ENCODE measurements around the gene NRXN2. TPM values are rescaled to one million over a fixed set of nuclear protein-coding genes. Genes with fewer than 3 reads are reported as not detected.

The NRXN2 gene
- 1 to 10 TPM in 3 of 4 donors, under 1 TPM in 1; 0.45 to 8.9 (median 2.7) TPM for polyA plus RNA-seq
- long read RNA-seq, donor 1, partial matches to known transcripts: 0 of 3 reads
- long read RNA-seq, donor 1, other reads (novel, unspliced or antisense): 0 of 3 reads
- long read RNA-seq, donor 2: 0 reads
- long read RNA-seq, donor 3, partial matches to known transcripts: 5 of 7 reads
- long read RNA-seq, donor 3, other reads (novel, unspliced or antisense): 0 of 7 reads
- long read RNA-seq, donor 4: 0 reads
- long read RNA-seq, donor 5: 0 reads
- long read RNA-seq, donor 6, partial matches to known transcripts: 0 of 1 reads
- long read RNA-seq, donor 6, other reads (novel, unspliced or antisense): 0 of 1 reads
- long read RNA-seq, donor 7: 0 reads
- long read RNA-seq, donor 8: 0 reads
- long read RNA-seq, donor 9: 0 reads
- long read RNA-seq, donor 10, transcript NRXN2-202 (7 exons, 3,535 nt): major isoform, 5 of 8 reads
- long read RNA-seq, donor 10, partial matches to known transcripts: 0 of 8 reads
- long read RNA-seq, donor 10, other reads (novel, unspliced or antisense): 0 of 8 reads

DNA sequence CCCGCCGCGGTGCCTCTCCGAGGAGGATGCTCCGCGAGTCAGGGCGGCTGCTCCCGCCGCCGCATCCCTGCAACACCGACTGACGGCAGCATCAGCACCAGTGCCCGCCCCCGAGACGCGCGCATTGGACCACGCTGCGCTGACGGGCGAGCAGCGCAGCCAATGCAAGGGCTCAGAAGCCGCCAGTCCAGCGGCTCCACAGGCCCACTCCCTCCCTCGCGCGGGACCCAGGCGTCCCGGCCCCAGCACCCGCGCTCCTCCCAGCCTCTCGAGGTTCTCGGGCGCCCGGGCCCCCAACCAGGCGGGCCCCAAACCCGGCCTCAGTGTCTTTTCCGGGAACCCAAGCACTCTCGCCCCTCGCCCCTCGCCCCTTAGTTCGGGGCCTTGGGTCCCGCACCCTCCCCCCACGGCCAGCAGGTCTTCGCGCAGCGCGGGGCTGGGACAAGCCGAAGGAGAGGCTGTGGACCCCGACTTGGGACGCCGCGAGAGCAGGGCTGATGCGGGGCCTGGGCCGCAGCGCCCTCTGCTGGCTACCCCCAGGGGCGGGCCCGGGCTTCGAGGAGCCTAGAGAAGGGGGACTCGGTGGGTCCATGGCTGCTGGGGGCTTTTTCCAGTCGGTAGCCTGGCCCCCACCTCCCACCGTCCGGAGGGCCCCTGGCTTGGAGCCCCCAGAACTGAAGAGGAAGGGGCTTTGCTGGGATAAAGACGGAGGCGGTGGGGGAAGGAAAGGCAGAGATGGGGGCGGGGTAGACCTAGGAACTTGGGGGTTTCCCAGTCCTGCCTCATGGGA is at the start of gene NRXN2:
NRXN2 (minus strand) TSS at position 81 of the 790 bp plus-strand sequence. CDS start 9,498 bp downstream, outside the sequence.
- WGBS, 3 donors: 2 to 3% (median 3%) methylated on average over 49 to 66 of the region's 66 CpGs
- Histone ChIP-seq H3K36me3 (ENCODE audit: control insufficient read depth in 3 of 3, insufficient read depth in 2 of 3, low read depth in 1 of 3, low read length in 3 of 3) (no peaks in the 10 kb centered on the region), H3K9me3 (ENCODE audit: control insufficient read depth in 2 of 2, insufficient read depth in 1 of 2, low read depth in 1 of 2, low read length in 1 of 2) (no peaks in the 10 kb centered on the region), H3K27me3 (ENCODE audit: control insufficient read depth in 3 of 3, insufficient read depth in 3 of 3, low read length in 3 of 3) (peaks cover 3 to 50% (median 5%) of the 10 kb centered on the region in 3 donors), H3K27ac (ENCODE audit: low read depth in 1 of 3, low read length in 2 of 3) (no peak within 1 kb of the TSS), H3K4me1 (ENCODE audit: control insufficient read depth in 3 of 3, insufficient read depth in 2 of 3, low read depth in 1 of 3, low read length in 2 of 3) (peaks cover 0 to 13% (median 0%) of the 10 kb centered on the region in 3 donors), H3K4me3 (ENCODE audit: low read depth in 1 of 3, low read length in 3 of 3) (peak within 1 kb of the TSS; percentile 43 to 65 (median 57))
- DNase-seq (peak; percentile 73 to 84), FAIRE-seq (no peak)

DNA sequence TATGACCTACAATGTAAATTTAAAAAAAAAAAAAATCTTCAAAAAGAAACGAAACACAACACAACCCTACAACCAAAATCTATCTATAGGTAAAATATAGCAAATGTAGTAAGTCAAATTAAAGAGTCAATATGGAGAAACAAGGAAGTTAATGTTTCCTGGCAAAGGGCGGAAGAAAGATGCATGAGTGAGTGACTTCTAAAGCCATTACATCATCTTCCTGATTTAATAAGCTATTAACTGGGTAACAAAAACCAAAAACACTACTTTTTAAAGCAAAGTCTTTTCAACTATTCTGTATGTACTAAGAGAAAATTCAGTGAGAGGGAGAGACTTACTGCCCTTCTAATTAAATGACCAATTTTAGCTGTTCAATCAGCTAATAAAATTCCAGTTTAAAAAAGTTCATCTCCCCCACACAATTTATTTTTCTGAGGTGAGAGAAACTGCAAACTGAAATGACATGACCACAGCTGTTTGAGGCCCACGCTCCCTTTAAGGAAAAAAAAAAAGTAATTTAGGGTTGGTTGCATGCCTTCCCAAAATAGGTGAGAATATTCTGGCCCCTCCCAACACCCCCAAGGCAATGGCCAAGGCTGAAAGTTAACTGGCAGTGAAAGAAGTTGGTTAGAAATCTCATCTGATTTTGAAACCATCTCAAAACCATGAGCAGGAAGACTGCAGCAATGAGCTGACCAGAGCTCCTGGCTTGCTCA is 49.5 kb upstream of the NRXN2 start:
- DNase-seq (no peak), FAIRE-seq (no peak)
- no peaks in the 10 kb centered on the region for H3K9me3 ChIP-seq (ENCODE audit: control insufficient read depth in 2 of 2, insufficient read depth in 1 of 2, low read depth in 1 of 2, low read length in 1 of 2)
- H3K4me3 ChIP-seq (ENCODE audit: low read depth in 1 of 3, low read length in 3 of 3): no peak overlapping the region
- 57 to 80% (median 64%) methylated on average over 3 of the region's 3 CpGs for WGBS, 3 donors
- H3K27ac ChIP-seq (ENCODE audit: low read depth in 1 of 3, low read length in 2 of 3): no peak overlapping the region
- H3K36me3 ChIP-seq (ENCODE audit: control insufficient read depth in 3 of 3, insufficient read depth in 2 of 3, low read depth in 1 of 3, low read length in 3 of 3): peaks cover 45 to 56% (median 47%) of the 10 kb centered on the region in 3 donors
- H3K27me3 ChIP-seq (ENCODE audit: control insufficient read depth in 3 of 3, insufficient read depth in 3 of 3, low read length in 3 of 3): no peaks in the 10 kb centered on the region
- peaks cover 0 to 7% (median 2%) of the 10 kb centered on the region in 3 donors for H3K4me1 ChIP-seq (ENCODE audit: control insufficient read depth in 3 of 3, insufficient read depth in 2 of 3, low read depth in 1 of 3, low read length in 2 of 3)

DNA sequence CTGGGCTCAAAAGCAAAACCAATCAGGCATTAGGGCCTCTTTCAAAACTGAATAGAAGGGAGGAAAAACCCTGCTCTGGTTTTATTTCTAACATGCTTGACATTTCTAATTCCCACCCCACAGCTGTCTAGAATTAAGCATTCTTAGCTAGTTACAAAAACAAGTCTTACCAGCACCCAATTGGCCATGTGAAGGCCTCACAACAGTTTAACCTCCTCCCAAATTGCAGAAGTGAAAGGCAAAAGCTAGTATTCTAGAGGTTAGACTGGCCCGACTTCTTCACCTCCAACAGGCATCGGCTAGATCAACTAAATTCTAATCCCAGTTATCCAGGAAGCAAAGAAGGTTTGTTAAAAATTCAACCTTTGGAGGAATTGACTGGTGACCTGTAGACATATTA is 48.9 kb upstream of the NRXN2 start:
- Histone ChIP-seq H3K4me3 (ENCODE audit: low read depth in 1 of 3, low read length in 3 of 3) (no peak overlapping the region), H3K27ac (ENCODE audit: low read depth in 1 of 3, low read length in 2 of 3) (no peak overlapping the region), H3K36me3 (ENCODE audit: control insufficient read depth in 3 of 3, insufficient read depth in 2 of 3, low read depth in 1 of 3, low read length in 3 of 3) (peaks cover 50 to 59% (median 53%) of the 10 kb centered on the region in 3 donors), H3K4me1 (ENCODE audit: control insufficient read depth in 3 of 3, insufficient read depth in 2 of 3, low read depth in 1 of 3, low read length in 2 of 3) (peaks cover 0 to 6% (median 2%) of the 10 kb centered on the region in 3 donors), H3K9me3 (ENCODE audit: control insufficient read depth in 2 of 2, insufficient read depth in 1 of 2, low read depth in 1 of 2, low read length in 1 of 2) (no peaks in the 10 kb centered on the region), H3K27me3 (ENCODE audit: control insufficient read depth in 3 of 3, insufficient read depth in 3 of 3, low read length in 3 of 3) (no peaks in the 10 kb centered on the region)
- no peak for FAIRE-seq
- WGBS, 3 donors: 72 to 93% (median 76%) methylated on average over 2 of the region's 2 CpGs
- DNase-seq: no peak

DNA sequence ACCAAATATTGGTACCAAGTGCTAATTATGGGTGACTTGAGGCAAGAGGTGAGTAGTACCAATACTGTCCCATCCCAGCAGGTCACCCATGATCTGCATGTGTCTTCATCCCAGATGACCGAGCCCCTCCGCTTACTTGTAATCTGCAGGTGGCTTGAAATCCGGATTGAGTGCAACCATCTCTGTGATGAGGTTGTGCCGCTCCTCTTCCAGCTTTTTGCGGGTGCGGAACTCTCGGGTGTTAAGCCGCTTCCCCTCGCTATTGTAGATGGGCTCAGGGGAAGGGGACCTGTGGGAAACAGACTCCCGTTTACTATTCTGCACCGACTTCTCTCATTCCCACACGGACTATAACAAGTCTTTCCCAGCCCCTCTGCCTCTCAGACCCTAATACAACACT is 47.1 kb upstream of the NRXN2 start:
- Histone ChIP-seq H3K9me3 (ENCODE audit: control insufficient read depth in 2 of 2, insufficient read depth in 1 of 2, low read depth in 1 of 2, low read length in 1 of 2) (no peaks in the 10 kb centered on the region), H3K4me1 (ENCODE audit: control insufficient read depth in 3 of 3, insufficient read depth in 2 of 3, low read depth in 1 of 3, low read length in 2 of 3) (peaks cover 0 to 2% (median 0%) of the 10 kb centered on the region in 3 donors), H3K27me3 (ENCODE audit: control insufficient read depth in 3 of 3, insufficient read depth in 3 of 3, low read length in 3 of 3) (no peaks in the 10 kb centered on the region), H3K27ac (ENCODE audit: low read depth in 1 of 3, low read length in 2 of 3) (no peak overlapping the region), H3K36me3 (ENCODE audit: control insufficient read depth in 3 of 3, insufficient read depth in 2 of 3, low read depth in 1 of 3, low read length in 3 of 3) (peaks cover 57 to 71% (median 57%) of the 10 kb centered on the region in 3 donors), H3K4me3 (ENCODE audit: low read depth in 1 of 3, low read length in 3 of 3) (no peak overlapping the region)
- FAIRE-seq (no peak), DNase-seq (no peak)
- WGBS, 3 donors: 93 to 97% (median 95%) methylated on average over 12 of the region's 12 CpGs

DNA sequence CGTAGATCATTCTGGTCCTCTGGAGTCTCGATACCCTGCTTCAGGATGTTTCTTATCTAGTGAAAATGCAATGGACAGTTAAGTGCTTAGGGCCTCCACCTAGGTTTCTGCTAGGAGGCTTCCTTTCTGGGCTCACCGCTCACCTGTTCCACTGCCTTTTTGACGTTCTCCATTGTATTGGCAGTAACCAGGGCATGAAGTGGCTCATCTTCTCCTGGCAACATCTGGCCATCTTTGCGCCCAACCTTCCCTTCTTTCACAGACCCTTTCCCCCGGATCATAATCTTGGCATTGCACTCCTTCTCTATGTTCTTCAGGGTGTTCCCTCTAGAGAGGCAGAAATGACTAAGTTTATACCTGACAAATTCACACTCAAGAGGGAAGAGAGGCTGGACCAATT is 46.3 kb upstream of the NRXN2 start:
- Histone ChIP-seq H3K9me3 (ENCODE audit: control insufficient read depth in 2 of 2, insufficient read depth in 1 of 2, low read depth in 1 of 2, low read length in 1 of 2) (no peaks in the 10 kb centered on the region), H3K4me1 (ENCODE audit: control insufficient read depth in 3 of 3, insufficient read depth in 2 of 3, low read depth in 1 of 3, low read length in 2 of 3) (peaks cover 0 to 2% (median 0%) of the 10 kb centered on the region in 3 donors), H3K36me3 (ENCODE audit: control insufficient read depth in 3 of 3, insufficient read depth in 2 of 3, low read depth in 1 of 3, low read length in 3 of 3) (peaks cover 56 to 73% (median 56%) of the 10 kb centered on the region in 3 donors), H3K4me3 (ENCODE audit: low read depth in 1 of 3, low read length in 3 of 3) (no peak overlapping the region), H3K27ac (ENCODE audit: low read depth in 1 of 3, low read length in 2 of 3) (no peak overlapping the region), H3K27me3 (ENCODE audit: control insufficient read depth in 3 of 3, insufficient read depth in 3 of 3, low read length in 3 of 3) (no peaks in the 10 kb centered on the region)
- 89 to 92% (median 91%) methylated on average over 6 of the region's 6 CpGs for WGBS, 3 donors
- FAIRE-seq: no peak
- DNase-seq: no peak

DNA sequence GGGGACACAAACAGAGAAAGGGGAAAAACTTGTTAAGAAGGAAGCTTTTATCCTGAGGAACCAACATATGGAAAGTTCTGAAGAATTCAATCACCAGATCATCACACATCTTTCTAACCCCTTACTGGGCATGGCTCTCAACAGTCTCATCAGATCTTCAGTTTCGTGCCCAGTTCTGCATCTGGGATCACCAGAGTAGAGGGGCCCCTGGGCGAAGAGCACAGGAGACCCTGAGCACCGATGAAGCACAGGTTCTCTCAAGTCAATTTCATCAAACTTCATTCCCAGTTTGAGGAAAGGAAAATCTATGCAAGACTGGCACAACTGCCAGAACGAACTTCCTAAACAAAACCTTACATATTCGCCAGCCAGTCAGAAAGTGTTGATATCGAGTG is 45.3 kb upstream of the NRXN2 start:
- Histone ChIP-seq H3K9me3 (ENCODE audit: control insufficient read depth in 2 of 2, insufficient read depth in 1 of 2, low read depth in 1 of 2, low read length in 1 of 2) (no peaks in the 10 kb centered on the region), H3K36me3 (ENCODE audit: control insufficient read depth in 3 of 3, insufficient read depth in 2 of 3, low read depth in 1 of 3, low read length in 3 of 3) (peaks cover 52 to 79% (median 55%) of the 10 kb centered on the region in 3 donors), H3K4me3 (ENCODE audit: low read depth in 1 of 3, low read length in 3 of 3) (no peak overlapping the region), H3K27me3 (ENCODE audit: control insufficient read depth in 3 of 3, insufficient read depth in 3 of 3, low read length in 3 of 3) (no peaks in the 10 kb centered on the region), H3K4me1 (ENCODE audit: control insufficient read depth in 3 of 3, insufficient read depth in 2 of 3, low read depth in 1 of 3, low read length in 2 of 3) (peaks cover 0 to 2% (median 0%) of the 10 kb centered on the region in 3 donors), H3K27ac (ENCODE audit: low read depth in 1 of 3, low read length in 2 of 3) (peak overlapping the region in 1 of 3 donors; percentile 34)
- no peak for FAIRE-seq
- DNase-seq: no peak
- 91 to 93% (median 92%) methylated on average over 6 of the region's 6 CpGs for WGBS, 3 donors

DNA sequence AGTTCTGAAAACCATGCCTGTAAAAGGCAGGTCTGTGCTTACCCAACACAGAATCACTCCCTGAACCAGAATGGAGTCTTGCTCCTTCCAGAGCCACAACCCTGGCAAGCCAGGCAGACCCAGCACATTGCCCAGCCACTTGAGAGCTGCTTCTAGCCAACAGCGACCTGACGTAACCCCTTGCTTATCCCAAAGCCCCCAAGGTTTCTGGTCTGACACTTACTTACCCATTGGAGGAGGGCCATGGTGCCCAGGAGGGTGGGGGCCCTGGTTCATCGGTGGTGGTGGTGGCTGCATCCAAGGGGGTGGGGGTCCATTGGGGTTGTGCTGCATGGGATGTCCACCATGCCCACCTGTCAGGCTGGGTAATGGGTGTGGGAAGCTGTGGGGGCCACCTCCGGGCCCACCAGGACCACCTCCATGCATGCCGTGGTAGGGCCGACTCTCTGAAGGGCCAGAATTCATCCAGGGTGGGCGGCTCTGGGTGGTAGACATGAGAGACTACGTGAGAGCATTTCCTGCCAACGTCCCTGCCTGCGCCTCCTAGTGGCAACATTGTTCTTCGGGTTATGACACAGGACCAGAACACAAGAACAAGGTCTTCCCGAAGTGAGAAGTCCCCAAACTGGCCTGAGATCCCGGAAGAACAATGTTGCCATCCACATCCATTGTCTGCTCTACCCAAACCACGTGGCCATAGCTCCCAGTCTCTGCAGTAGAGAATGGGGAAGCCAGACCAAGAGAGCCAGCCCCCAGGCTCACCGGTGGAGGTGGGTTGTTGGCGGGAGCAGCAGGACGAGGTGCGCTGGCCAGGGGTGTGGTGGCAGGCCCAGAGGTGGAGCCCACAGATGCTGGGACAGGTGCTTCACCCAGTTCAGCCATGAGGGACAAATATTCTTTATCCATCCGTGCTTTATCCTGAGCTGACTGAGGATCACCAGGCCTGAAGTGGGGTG is 44.6 kb upstream of the NRXN2 start:
- peaks cover 0 to 2% (median 0%) of the 10 kb centered on the region in 3 donors for H3K4me1 ChIP-seq (ENCODE audit: control insufficient read depth in 3 of 3, insufficient read depth in 2 of 3, low read depth in 1 of 3, low read length in 2 of 3)
- DNase-seq: peak; percentile 60 to 68
- peak overlapping the region in 1 of 3 donors; percentile 65 for H3K27ac ChIP-seq (ENCODE audit: low read depth in 1 of 3, low read length in 2 of 3)
- H3K36me3 ChIP-seq (ENCODE audit: control insufficient read depth in 3 of 3, insufficient read depth in 2 of 3, low read depth in 1 of 3, low read length in 3 of 3): peaks cover 47 to 80% (median 49%) of the 10 kb centered on the region in 3 donors
- no peak overlapping the region for H3K4me3 ChIP-seq (ENCODE audit: low read depth in 1 of 3, low read length in 3 of 3)
- 55 to 63% (median 56%) methylated on average over 19 of the region's 19 CpGs for WGBS, 3 donors
- H3K27me3 ChIP-seq (ENCODE audit: control insufficient read depth in 3 of 3, insufficient read depth in 3 of 3, low read length in 3 of 3): no peaks in the 10 kb centered on the region
- no peaks in the 10 kb centered on the region for H3K9me3 ChIP-seq (ENCODE audit: control insufficient read depth in 2 of 2, insufficient read depth in 1 of 2, low read depth in 1 of 2, low read length in 1 of 2)
- no peak for FAIRE-seq
